ENCODE data around the gene FAM200C.

FAM200C gene

GRCh38 chr5:160419458-160420330 is 19.8 kb upstream of the FAM200C start:
- no peak for DNase-seq

GRCh38 chr5:160418561-160419457 is 19.0 kb upstream of the FAM200C start, which contains the start of gene SLU7:
TSS of gene SLU7 (minus strand) at chr5:160419081. CDS start at chr5:160415294, 3,787 bp downstream.
- peak; percentile 93 for DNase-seq

GRCh38 chr5:160398806-160399205 is 1.0 kb downstream of the FAM200C start:
- DNase-seq = no peak

GRCh38 chr5:160397492-160397891 is 2.4 kb downstream of the FAM200C start:
- DNase-seq = no peak

GRCh38 chr5:160395111-160395510 is 4.7 kb downstream of the FAM200C start:
- no peak for DNase-seq

- DNase-seq = no peak
Measured at GRCh38 chr5:160390787-160391696, 8.8 kb downstream of the FAM200C start.

DNA sequence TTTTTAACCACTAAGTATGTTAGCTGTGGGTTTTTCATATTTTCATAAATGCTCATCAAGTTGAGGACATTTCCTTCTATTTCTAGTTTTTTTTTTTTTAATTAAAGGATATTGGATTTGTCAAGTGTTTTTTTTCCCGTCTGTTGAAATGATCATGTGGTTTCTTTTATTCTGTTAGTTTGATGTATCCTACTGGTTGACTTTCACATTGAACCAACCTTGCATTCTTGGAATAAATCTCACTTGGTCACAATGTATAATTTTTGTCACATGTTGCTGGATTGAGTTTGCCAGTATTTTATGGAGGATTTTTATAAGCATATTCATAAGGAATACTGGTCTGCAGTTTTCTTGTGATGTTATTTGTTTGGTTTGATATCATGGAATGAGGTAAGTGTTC is 12.4 kb downstream of the FAM200C start:
- DNase-seq = no peak

DNA sequence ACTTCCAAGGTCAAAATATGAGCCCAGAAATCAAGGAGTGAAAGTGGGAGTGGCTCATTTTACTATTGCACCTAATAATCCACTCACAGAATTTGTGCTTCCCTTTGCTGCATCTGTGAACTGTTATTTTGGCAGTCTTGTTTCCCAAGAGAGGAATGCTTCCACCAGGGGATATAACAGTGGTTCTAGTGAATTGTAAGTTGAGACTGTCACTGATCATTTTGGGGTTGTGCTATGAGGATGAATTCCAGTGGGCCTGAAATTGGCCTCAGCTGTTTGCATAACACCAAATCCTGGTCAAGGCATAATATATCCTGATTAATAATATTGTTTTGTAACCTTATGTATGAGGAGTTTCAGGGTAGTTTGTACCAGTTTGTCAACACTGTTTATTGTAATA is 14.4 kb downstream of the FAM200C start:
- DNase-seq = no peak

DNA sequence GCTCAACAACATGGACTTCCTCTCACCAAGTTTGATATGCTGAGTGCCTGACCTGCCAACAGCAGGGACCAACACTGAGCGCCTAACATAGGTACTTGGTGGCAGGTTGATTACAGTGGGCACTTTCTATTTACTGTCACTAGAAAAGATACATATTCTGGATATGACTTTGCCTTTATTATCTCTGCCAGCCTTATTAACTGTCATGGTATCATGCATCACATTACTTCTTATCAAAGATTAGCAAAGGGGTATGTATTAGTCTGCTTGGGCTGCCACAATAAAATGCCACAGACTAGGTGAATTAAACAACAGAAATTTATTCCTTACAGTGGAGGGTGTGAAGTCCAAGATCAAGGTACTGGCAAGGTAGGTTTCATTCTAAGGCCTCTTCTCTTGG is 15.2 kb downstream of the FAM200C start:
- DNase-seq = no peak

DNA sequence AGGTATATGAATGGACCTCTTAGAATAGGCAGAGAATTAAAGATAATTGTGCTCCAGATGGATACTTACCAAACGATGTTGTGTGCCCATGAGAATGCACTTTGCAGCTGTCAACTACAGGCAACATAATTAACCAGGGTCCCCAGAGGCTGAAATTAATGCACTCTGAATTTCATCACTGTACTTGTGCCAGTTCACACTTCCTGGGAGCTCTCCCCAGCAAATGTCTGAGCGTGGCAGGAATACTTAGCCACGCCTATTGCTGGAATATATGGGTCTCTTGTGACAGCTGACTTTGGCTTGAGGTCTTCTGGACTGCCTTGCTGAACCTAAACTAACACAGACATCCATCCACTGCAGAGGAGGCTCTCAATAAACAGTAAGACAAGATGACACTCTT is 17.5 kb downstream of the FAM200C start:
- no peak for DNase-seq

DNA sequence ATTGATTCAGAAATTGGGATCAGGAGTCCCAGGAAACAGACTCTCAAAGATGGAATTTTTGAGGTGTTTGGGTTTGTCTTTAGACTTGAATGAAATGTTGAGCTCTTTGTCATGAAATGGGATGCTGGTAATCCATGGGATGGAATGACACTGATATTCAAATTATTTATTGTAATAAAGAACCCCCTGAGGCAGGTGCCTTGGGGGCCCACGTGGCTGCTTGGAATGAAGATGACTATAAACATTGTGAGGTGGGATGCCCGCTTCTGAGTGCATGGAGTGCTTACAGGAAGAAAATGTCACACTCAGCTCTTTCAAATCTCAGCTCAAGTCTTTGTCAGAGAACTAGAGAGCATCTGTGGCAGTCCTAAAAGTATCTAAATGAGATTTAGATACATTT is 19.8 kb downstream of the FAM200C start:
- no peak for DNase-seq

GRCh38 chr5:160379511-160379910 is 20.3 kb downstream of the FAM200C start:
- no peak for DNase-seq

- DNase-seq = no peak
Measured at GRCh38 chr5:160378330-160378729, 21.5 kb downstream of the FAM200C start.

DNA sequence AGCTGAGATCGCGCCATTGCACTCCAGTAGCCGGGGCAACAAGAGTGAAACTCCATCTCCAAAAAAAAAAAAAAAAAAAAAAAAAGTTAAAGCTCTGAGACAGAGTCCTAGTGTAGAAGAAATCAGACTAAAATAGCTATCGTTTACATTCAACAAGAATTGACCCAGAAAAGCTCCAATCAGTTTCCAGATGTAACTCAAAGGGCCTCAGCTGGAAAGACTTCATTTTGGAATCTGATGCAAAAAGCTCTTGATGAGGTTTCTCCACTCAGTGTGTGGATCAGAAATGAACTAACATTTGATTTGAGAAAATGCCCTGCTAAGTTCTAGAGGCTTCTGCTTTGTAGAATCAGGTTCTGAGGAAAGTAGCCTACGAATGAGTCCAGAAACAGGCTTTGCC is 22.2 kb downstream of the FAM200C start:
- no peak for DNase-seq

DNA sequence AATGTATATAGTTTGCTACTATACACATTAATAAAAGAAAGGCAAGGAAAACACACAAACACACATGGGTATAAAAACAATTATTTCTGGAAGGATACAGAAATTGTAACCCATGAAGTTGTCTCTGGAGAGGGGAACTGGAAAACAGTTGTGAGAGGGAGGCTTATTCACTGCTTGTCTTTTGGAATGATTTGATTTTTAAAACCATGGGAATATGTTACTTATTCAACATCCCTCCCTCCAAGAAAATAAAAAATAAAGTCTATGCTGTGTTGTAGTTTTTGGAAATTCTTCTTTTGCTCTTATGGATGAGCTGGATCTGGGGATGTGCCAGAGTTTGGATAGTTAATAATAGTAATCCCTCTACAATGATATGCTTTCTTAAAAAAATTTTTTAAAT is 23.4 kb downstream of the FAM200C start:
- no peak for DNase-seq

DNA sequence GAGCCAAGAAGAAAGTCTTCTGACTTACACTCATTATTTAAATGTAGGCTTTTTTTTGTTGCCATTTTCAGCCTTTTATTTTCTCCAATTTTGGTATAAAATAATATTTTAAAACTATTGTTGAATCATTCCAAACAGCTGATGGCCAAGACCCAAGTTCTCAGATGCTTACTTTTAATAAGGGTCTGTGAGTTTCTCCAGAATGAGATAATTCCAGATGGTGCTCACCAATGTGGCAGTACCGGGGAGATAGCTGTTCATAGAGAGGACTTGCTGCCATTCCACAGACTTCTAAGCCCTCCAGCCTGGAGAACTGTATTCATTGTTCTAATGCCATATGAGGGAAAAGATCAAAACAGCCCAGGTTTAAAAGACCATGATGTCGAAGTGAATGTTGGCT is 24.2 kb downstream of the FAM200C start:
- DNase-seq = no peak

DNA sequence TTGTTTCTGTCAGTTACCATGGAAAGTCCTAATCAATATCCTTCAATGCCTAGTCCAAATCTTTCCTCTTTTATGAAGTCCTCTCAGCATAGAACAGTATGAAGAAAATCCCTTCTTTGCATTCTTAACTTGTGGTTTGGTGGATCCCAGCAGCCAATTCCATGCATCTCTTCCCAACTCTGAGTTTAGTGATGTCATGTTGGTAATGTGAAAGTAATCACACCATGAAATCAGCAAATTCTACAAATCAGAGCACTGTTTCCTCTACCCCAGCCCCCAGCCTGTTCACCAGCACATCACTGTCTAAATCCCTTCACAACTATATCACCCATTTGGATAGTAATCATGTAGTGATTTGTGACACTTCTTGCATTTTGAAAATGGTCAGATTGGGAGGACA is 24.7 kb downstream of the FAM200C start:
- no peak for DNase-seq

- no peak for DNase-seq
Measured at GRCh38 chr5:160371294-160371693, 28.6 kb downstream of the FAM200C start.

- DNase-seq = no peak
Measured at GRCh38 chr5:160370713-160371034, 29.2 kb downstream of the FAM200C start.

DNA sequence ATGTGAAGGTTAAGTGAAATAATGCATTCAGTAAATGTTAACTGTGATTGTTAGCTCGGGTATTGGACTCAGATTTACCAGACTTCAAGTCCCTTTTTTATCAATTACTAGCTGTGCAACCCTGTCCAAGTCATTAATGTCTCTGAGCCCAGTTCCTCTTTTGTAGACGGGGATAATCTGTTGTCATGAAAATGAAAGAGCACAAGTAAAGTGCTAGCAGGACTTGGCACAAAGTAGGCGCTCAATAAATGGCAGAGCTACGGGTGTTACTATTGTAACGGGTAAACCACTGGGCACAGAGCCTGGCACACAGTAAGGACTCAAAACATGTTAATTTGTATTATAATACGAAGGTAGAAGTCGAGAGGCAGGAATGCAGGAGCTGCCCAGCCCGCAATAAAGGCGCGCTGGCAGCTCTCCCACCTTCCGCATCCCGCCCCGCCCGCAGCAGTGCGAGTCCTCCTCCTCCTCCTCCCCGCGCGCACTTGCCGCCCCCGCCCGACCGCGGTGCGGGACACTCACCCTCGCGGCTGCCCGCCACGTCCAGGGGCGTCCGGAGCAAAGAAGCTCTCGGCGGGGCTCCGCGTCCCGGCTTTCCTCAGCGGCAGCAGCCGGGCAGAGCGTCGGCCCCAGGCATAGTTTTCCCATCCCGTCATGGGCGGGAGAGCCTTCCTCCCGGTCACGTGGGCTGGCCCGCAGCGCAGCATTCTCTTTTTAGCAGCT is 29.7 kb downstream of the FAM200C start, which contains the start of gene C1QTNF2:
C1QTNF2 (minus strand) TSS at position 637 of the 723 bp plus-strand sequence. CDS start 15,615 bp downstream, outside the sequence.
- no peak for DNase-seq

DNA sequence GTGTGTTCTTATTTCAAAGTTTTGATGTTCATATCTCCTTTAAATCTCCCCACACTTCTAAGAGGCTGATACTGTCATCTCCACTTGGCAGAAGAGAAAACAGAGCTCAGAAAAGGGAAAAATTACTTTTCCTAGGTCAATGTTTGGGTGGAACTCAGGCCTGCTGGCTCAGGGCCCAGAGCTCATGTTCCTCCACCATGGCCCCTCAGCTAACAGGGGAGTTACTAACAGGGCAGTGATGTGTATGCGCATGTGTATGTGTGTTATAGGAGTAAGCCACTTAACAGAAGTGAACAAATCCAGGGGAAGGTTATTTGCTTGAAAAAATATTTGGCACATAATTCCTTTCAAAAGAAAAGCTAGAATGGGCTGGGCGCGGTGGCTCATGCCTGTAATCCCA is 32.0 kb downstream of the FAM200C start:
- no peak for DNase-seq

DNA sequence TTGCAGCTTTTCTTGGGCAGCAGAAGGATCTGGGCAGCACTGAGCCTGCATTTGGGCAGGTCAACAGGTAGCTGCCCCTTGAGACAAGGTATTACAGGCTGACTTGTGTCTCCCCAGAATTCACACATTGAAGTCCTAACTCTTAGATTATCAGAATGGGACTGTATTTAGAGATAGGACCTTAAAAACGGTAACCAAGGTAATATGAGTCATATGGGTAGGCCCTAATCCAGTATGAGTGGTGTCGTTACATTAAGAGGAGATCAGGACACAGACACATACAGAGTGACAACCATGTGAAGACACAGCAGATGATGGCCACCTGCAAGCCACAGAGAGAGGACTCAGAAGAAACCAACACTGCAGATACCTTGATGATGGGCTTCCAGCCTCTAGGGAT is 32.6 kb downstream of the FAM200C start:
- DNase-seq = no peak

All from CD4-positive, alpha-beta T cell treated with Interferon gamma for 1 hour (primary cell).